Osteoblast (primary cell): ENCODE results near the gene USH2A. TPM values are rescaled to one million over a fixed set of nuclear protein-coding genes. Genes with fewer than 3 reads are reported as not detected.

ENCODE experiments used
- DNase-seq: peaks from one replicate; pipeline ENCODE4 v3.0.0; 2011; ENCODE audit warnings: low spot score, mixed read lengths; ENCODE audit not compliant: insufficient read length; ENCODE audit errors: missing footprints
- H2AFZ ChIP-seq: 2 replicates; pipeline ENCODE4 v1.6.0; 2011; ENCODE audit warnings: mild to moderate bottlenecking, low read length
- H3K27ac ChIP-seq: 2 replicates; pipeline ENCODE4 v1.5.1; 2011; ENCODE audit warnings: mild to moderate bottlenecking, low read depth, low read length, moderate library complexity
- H3K27me3 ChIP-seq: 2 replicates; pipeline ENCODE4 v1.6.0; 2012; ENCODE audit warnings: mild to moderate bottlenecking, control low read depth, inconsistent platforms, low read length, moderate library complexity; ENCODE audit not compliant: insufficient read depth
- H3K36me3 ChIP-seq: 2 replicates; pipeline ENCODE4 v1.5.1; 2011; ENCODE audit warnings: mild to moderate bottlenecking, low read length, control low read depth, moderate library complexity; ENCODE audit not compliant: insufficient read depth
- H3K4me1 ChIP-seq: 2 replicates; pipeline ENCODE4 v1.5.1; 2011; ENCODE audit warnings: mild to moderate bottlenecking, low read length, control low read depth, moderate library complexity; ENCODE audit not compliant: insufficient read depth
- H3K4me2 ChIP-seq: 2 replicates; pipeline ENCODE4 v1.6.0; 2011; ENCODE audit warnings: mild to moderate bottlenecking, low read length; ENCODE audit not compliant: insufficient read depth
- H3K4me3 ChIP-seq: fragments of 200-600 bp; sonication (generic); 3 replicates; pipeline ENCODE4 v1.5.1; 2012; ENCODE audit warnings: mild to moderate bottlenecking, low read length, inconsistent platforms; ENCODE audit not compliant: insufficient read depth
- H3K79me2 ChIP-seq: 2 replicates; pipeline ENCODE4 v1.6.0; 2012; ENCODE audit warnings: mild to moderate bottlenecking, low read length, control low read depth, inconsistent platforms; ENCODE audit not compliant: insufficient read depth
- H3K9me3 ChIP-seq: 2 replicates; pipeline ENCODE4 v1.5.1; 2011; ENCODE audit warnings: low read depth, low read length, control low read depth
- H4K20me1 ChIP-seq: 2 replicates; pipeline ENCODE4 v1.6.0; 2012; ENCODE audit warnings: mild to moderate bottlenecking, low read length, control low read depth; ENCODE audit not compliant: insufficient read depth
- total RNA-seq: library from RNA; depleted of rRNA; stranded (reverse); fragments of >200 nt; gene quantifications from 2 replicates; pipeline ENCODE4 v1.2.3, GENCODE V29; 2012
- TF ChIP-seq, protein P1 (sequence below): IDR thresholded peaks from 2 replicates; pipeline ENCODE4 v1.5.1; 2011; ENCODE audit warnings: mild to moderate bottlenecking, low read depth, low read length, moderate library complexity; ENCODE audit errors: extremely low read depth

USH2A gene
- total RNA-seq, 1 donor: under 0.01 TPM

DNA sequence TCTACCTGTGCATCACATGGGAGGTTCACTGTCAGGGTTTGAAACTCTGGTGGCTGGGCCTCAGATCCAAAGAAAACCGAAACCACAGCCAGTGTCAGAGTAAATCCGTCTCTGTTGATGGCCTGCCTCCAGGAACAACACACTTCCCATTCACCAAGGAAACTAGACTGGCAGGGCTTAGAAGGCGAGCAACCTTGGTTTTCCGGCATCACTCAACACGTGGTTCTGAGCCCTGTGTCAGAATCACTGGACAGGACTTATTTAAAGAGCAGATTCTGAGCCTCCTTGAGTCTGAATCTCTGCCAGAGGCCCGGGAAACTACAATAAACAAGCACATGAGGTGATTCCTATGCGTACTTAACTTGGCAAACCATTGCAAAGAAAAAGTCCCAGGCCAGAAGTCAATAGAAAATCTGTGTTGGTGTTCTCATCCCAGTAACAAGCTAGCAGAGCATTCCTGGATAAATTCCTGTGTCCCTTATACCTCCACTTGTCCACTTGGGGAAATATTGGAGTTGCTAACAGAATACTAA is 786.1 kb downstream of the USH2A start:
- peak; percentile 93 for DNase-seq
- Histone ChIP-seq H2AFZ (peak overlapping the region; percentile 95), H3K4me3 (peak overlapping the region; percentile 63), H3K9me3 (no peaks in the 10 kb centered on the region), H3K79me2 (no peaks in the 10 kb centered on the region), H3K4me2 (peak overlapping the region; percentile 85), H3K4me1 (peaks cover 18% of the 10 kb centered on the region), H3K36me3 (no peaks in the 10 kb centered on the region), H4K20me1 (no peaks in the 10 kb centered on the region), H3K27me3 (no peaks in the 10 kb centered on the region), H3K27ac (peak overlapping the region; percentile 86)
- TF ChIP-seq, protein P1, sequence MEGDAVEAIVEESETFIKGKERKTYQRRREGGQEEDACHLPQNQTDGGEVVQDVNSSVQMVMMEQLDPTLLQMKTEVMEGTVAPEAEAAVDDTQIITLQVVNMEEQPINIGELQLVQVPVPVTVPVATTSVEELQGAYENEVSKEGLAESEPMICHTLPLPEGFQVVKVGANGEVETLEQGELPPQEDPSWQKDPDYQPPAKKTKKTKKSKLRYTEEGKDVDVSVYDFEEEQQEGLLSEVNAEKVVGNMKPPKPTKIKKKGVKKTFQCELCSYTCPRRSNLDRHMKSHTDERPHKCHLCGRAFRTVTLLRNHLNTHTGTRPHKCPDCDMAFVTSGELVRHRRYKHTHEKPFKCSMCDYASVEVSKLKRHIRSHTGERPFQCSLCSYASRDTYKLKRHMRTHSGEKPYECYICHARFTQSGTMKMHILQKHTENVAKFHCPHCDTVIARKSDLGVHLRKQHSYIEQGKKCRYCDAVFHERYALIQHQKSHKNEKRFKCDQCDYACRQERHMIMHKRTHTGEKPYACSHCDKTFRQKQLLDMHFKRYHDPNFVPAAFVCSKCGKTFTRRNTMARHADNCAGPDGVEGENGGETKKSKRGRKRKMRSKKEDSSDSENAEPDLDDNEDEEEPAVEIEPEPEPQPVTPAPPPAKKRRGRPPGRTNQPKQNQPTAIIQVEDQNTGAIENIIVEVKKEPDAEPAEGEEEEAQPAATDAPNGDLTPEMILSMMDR: no peak

DNA sequence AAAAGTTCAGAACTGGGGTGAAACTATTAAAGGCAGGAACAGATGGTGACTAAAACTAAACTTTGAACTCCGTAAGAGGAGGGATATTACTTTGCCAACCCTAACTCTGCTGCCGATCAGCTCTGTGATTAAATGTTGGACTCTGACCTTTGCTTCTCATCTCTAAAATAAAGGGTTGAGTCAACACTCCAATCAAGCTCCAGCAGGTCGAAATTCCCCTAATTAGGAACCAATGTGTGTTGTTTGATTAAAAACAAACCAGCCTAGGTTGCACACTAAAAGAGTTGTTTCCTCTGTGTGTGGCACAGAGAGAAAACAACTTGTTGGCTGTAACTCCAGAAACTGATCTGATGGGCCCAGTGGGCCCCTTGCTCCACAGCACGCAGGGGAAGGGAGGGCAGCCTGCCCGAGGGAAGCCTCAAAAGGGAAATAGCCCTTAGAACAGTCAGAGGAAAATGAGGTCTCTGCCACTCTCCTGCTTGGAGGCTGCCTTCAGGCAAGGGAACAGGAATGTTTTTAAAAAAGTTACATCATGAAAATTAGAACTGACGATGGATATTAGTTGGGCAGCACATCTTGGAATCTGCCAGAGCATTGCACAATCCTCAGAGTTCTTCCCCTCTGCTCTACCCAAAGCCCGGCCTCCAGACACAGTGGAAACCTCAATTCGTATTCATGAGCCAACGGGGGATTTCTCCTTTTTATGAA is 786.8 kb downstream of the USH2A start:
- Histone ChIP-seq H3K4me1 (peaks cover 18% of the 10 kb centered on the region), H3K4me2 (peak overlapping the region; percentile 85), H3K4me3 (peak overlapping the region; percentile 63), H2AFZ (peak overlapping the region; percentile 95), H3K36me3 (no peaks in the 10 kb centered on the region), H3K27me3 (no peaks in the 10 kb centered on the region), H3K9me3 (no peaks in the 10 kb centered on the region), H4K20me1 (no peaks in the 10 kb centered on the region), H3K27ac (peak overlapping the region; percentile 86), H3K79me2 (no peaks in the 10 kb centered on the region)
- TF ChIP-seq, protein P1: no peak
- peak; percentile 79 for DNase-seq

DNA sequence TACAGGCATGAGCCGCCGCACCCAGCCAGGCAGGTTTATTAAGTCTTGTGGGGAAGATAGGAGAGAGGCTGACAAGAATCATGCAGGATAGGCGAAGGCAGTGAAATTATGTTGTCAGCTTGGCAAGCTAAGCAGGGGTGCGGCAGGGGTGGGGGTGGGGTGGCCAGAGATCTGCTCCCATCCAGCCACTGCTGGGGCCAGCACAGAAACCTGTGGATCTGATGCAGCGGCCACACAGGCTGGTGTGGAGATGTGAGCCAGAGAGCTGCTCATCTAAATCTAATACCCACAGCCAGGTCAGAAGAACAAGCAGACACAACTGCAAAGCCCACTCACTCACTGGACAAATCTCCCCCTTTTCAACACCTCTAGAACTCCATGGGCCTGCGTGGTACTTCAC is 787.4 kb downstream of the USH2A start:
- TF ChIP-seq, protein P1: no peak
- peaks cover 18% of the 10 kb centered on the region for H3K4me1 ChIP-seq
- H3K4me3 ChIP-seq: no peak overlapping the region
- no peaks in the 10 kb centered on the region for H4K20me1 ChIP-seq
- peak overlapping the region; percentile 86 for H3K27ac ChIP-seq
- H2AFZ ChIP-seq: peak overlapping the region; percentile 95
- no peaks in the 10 kb centered on the region for H3K79me2 ChIP-seq
- no peaks in the 10 kb centered on the region for H3K9me3 ChIP-seq
- no peaks in the 10 kb centered on the region for H3K36me3 ChIP-seq
- no peak overlapping the region for H3K4me2 ChIP-seq
- DNase-seq: no peak
- no peaks in the 10 kb centered on the region for H3K27me3 ChIP-seq

DNA sequence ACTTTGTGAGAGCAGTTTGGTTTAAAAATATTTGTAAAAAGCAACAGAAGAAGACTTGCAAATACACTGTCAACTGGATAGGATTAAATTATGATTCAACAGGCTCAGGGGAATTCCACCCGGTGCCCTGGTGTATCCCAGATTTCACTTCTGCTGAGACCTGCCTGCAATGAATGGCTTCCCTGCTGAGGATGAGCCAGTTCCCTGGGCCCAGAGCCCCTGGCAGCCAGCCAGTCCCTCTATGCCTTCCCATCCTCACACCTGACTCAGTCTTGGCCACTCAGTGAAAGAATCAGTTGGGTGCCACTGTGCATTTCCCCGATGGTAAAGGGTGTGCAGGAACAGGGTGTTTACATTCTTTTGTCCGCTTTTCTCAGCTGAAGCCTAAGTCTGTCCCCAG is 791.8 kb downstream of the USH2A start:
- Histone ChIP-seq H4K20me1 (no peaks in the 10 kb centered on the region), H3K4me2 (no peak overlapping the region), H3K27ac (no peak overlapping the region), H2AFZ (no peak overlapping the region), H3K9me3 (no peaks in the 10 kb centered on the region), H3K36me3 (no peaks in the 10 kb centered on the region), H3K4me1 (peaks cover 6% of the 10 kb centered on the region), H3K79me2 (no peaks in the 10 kb centered on the region), H3K27me3 (no peaks in the 10 kb centered on the region), H3K4me3 (no peak overlapping the region)
- TF ChIP-seq, protein P1: no peak
- DNase-seq: peak; percentile 55
